GM19372 (cell line): ENCODE data around the gene CWC27.

Source experiments
- ATAC-seq: cut with Tn5 transposase; IDR thresholded peaks from one replicate; pipeline ENCODE4 v1.9.1; 2021; ENCODE audit warnings: mild to moderate bottlenecking, low read depth, moderate library complexity; ENCODE audit not compliant: unreplicated experiment

The CWC27 gene

GRCh38 chr5:64768358-64769312 is at the start of gene CWC27, which contains the start of gene SREK1IP1:
CWC27 (plus strand) TSS chr5:64768930; CDS start chr5:64769147, 217 bp downstream.
SREK1IP1 (minus strand) TSS chr5:64768691; CDS start chr5:64768517, 174 bp downstream.
- peak; percentile 94 for ATAC-seq

GRCh38 chr5:64722588-64722987 is 46.1 kb upstream of the CWC27 start:
- no peak for ATAC-seq

GRCh38 chr5:64727150-64727549 is 41.6 kb upstream of the CWC27 start:
- ATAC-seq = no peak

- ATAC-seq = no peak
These were observed 26.3 kb upstream of the CWC27 start for GRCh38 chr5:64742411-64742810.

GRCh38 chr5:64742821-64743220 is 25.9 kb upstream of the CWC27 start:
- no peak for ATAC-seq

- no peak for ATAC-seq
These were observed 23.8 kb upstream of the CWC27 start for GRCh38 chr5:64744914-64745313.

GRCh38 chr5:64746446-64746845 is 22.3 kb upstream of the CWC27 start:
- ATAC-seq = no peak

GRCh38 chr5:64749385-64749784 is 19.3 kb upstream of the CWC27 start:
- no peak for ATAC-seq

GRCh38 chr5:64754066-64754465 is 14.7 kb upstream of the CWC27 start:
- ATAC-seq = no peak

- ATAC-seq = no peak
These were observed 9.8 kb upstream of the CWC27 start for GRCh38 chr5:64758901-64759300.

- no peak for ATAC-seq
These were observed 8.6 kb upstream of the CWC27 start for GRCh38 chr5:64759960-64760660.

GRCh38 chr5:64763948-64764503 is 4.7 kb upstream of the CWC27 start:
- no peak for ATAC-seq

GRCh38 chr5:64765804-64766504 is 2.8 kb upstream of the CWC27 start:
- ATAC-seq = no peak

- no peak for ATAC-seq
These were observed 1.8 kb upstream of the CWC27 start for GRCh38 chr5:64766941-64767340.

- ATAC-seq = peak; percentile 5
These were observed 772 bp upstream of the CWC27 start for GRCh38 chr5:64767959-64768357.

GRCh38 chr5:64769855-64770254 is 1.1 kb downstream of the CWC27 start:
- no peak for ATAC-seq

GRCh38 chr5:64771736-64772135 is 3.0 kb downstream of the CWC27 start:
- no peak for ATAC-seq

GRCh38 chr5:64773533-64773932 is 4.8 kb downstream of the CWC27 start:
- peak; percentile 53 for ATAC-seq

GRCh38 chr5:64775291-64775690 is 6.6 kb downstream of the CWC27 start:
- no peak for ATAC-seq

- peak; percentile 94 for ATAC-seq
These were observed 15.8 kb downstream of the CWC27 start for GRCh38 chr5:64784451-64785025.
